GM12874 (cell line): ENCODE data around the gene SOCS2.

ENCODE experiments used
- TF ChIP-seq, protein P1 (sequence below): IDR thresholded peaks from 2 replicates; pipeline ENCODE4 v1.5.1; 2011; ENCODE audit warnings: low read depth, mild to moderate bottlenecking, control low read depth, low read length, moderate library complexity; ENCODE audit not compliant: insufficient read depth

Gene SOCS2

GRCh38 chr12:93592641-93593406 lies 20.3 kb downstream of the SOCS2 start:
- TF ChIP-seq, protein P1, sequence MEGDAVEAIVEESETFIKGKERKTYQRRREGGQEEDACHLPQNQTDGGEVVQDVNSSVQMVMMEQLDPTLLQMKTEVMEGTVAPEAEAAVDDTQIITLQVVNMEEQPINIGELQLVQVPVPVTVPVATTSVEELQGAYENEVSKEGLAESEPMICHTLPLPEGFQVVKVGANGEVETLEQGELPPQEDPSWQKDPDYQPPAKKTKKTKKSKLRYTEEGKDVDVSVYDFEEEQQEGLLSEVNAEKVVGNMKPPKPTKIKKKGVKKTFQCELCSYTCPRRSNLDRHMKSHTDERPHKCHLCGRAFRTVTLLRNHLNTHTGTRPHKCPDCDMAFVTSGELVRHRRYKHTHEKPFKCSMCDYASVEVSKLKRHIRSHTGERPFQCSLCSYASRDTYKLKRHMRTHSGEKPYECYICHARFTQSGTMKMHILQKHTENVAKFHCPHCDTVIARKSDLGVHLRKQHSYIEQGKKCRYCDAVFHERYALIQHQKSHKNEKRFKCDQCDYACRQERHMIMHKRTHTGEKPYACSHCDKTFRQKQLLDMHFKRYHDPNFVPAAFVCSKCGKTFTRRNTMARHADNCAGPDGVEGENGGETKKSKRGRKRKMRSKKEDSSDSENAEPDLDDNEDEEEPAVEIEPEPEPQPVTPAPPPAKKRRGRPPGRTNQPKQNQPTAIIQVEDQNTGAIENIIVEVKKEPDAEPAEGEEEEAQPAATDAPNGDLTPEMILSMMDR, result no peak

- TF ChIP-seq, protein P1, result no peak
Observed at GRCh38 chr12:93593843-93594242, 21.4 kb downstream of the SOCS2 start.

GRCh38 chr12:93594766-93595311 lies 22.4 kb downstream of the SOCS2 start:
- TF ChIP-seq, protein P1, result no peak

DNA sequence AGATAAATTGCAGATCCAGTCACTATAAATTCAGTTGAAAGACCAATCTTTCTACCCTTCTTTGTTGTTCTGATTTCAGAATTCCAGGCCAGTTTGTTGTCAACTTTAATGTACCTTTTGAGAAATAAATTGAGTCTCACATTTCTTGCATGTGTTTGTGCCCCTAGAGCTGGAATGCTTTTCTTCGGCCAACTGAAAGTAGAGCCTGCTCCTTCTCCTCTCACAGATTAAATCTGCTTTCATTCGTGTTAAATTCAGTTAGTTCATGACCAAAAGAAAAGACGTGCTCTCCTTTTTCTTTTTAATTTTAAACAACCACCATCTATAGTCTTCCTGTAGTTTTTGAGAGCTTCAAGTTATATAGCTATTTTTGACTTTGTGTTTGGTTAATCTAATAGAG lies 22.9 kb downstream of the SOCS2 start:
- TF ChIP-seq, protein P1, result no peak

DNA sequence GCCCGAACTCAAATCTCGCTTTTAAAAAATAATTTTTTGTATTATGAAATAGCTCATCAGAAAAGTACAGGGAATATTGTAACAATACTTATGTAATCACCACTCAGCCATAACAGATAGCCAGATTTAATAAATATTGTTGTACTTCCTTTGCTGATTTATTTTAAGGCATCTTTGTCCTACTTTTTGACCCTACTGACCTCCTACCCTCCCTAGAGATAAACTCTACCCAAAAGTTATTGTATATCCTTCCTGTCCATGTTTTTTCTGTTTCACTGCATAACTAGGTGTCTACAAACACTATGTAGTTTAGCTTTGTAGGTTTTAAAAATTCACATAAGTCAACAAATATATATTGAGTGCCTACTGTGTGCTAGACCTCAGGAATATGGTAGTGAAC lies 25.1 kb downstream of the SOCS2 start:
- TF ChIP-seq, protein P1, result no peak

DNA sequence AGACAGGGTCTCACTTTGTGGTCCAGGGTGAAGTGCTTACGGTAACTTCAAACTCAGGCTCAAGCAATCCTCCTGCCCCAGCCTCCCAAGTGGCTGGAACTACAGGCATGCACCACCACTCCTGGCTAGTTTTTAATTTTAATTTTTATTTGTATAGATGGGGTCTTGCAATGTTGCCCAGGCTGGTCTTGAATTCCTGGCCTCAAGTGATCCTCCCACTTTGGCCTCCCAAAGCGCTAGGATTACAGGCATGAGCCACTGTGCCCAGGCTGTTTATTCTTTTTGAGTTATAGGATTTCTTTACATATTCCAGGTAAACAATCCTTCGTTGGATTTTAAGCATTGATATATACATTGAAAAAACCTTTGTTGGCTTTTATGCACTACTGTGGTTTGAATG lies 26.7 kb downstream of the SOCS2 start:
- TF ChIP-seq, protein P1, result no peak

GRCh38 chr12:93601591-93601990 lies 29.1 kb downstream of the SOCS2 start:
- TF ChIP-seq, protein P1, result no peak
